Astrocyte (in vitro differentiated cells and primary cell): ENCODE results near the gene HEG1. TPM values are rescaled to one million over a fixed set of nuclear protein-coding genes. Genes with fewer than 3 reads are reported as not detected.

Experiments used
- DNase-seq: peaks from one replicate; pipeline ENCODE4 v3.0.0-alpha.2; 2010; ENCODE audit warnings: low read depth
- FAIRE-seq: peaks from 2 replicates; lab custom pipeline; 2011; peaks lifted over from hg19 to GRCh38; lab: Jason Lieb, UNC
- H2AFZ ChIP-seq: 2 replicates; pipeline ENCODE4 v1.6.0; 2012; ENCODE audit warnings: low read depth, low read length, inconsistent platforms
- H3K27ac ChIP-seq: 2 replicates; pipeline ENCODE4 v1.5.1; 2011; ENCODE audit warnings: low read depth, low read length, inconsistent platforms
- H3K27me3 ChIP-seq: 2 replicates; pipeline ENCODE4 v1.6.0; 2011; ENCODE audit warnings: low read length, inconsistent platforms; ENCODE audit not compliant: insufficient read depth
- H3K36me3 ChIP-seq: 2 replicates; pipeline ENCODE4 v1.5.1; 2011; ENCODE audit warnings: low read length, inconsistent platforms; ENCODE audit not compliant: insufficient read depth
- H3K4me1 ChIP-seq: 2 replicates; pipeline ENCODE4 v1.5.1; 2011; ENCODE audit warnings: low read length, inconsistent platforms; ENCODE audit not compliant: insufficient read depth
- H3K4me2 ChIP-seq: 2 replicates; pipeline ENCODE4 v1.6.0; 2012; ENCODE audit warnings: low read length, inconsistent platforms
- H3K4me3 ChIP-seq: 2 replicates; pipeline ENCODE4 v1.5.1; 2011; ENCODE audit warnings: low read depth, mild to moderate bottlenecking, low read length, inconsistent platforms; ENCODE audit not compliant: insufficient read depth
- H3K79me2 ChIP-seq: 2 replicates; pipeline ENCODE4 v1.6.0; 2012; ENCODE audit warnings: mild to moderate bottlenecking, low read length, inconsistent platforms; ENCODE audit not compliant: insufficient read depth
- H3K9ac ChIP-seq: 2 replicates; pipeline ENCODE4 v1.6.0; 2012; ENCODE audit warnings: mild to moderate bottlenecking, low read length, inconsistent platforms
- H3K9me3 ChIP-seq: 2 replicates; pipeline ENCODE4 v1.5.1; 2012; ENCODE audit warnings: low read depth, mild to moderate bottlenecking, low read length, inconsistent platforms; ENCODE audit not compliant: insufficient read depth
- H4K20me1 ChIP-seq: 2 replicates; pipeline ENCODE4 v1.6.0; 2012; ENCODE audit warnings: low read length, inconsistent platforms; ENCODE audit not compliant: insufficient read depth
- H3K27ac Mint-ChIP-seq: one replicate; pipeline ENCODE4 v1.8.0; 2021; ENCODE audit warnings: mild to moderate bottlenecking, mixed read lengths; ENCODE audit not compliant: unreplicated experiment
- H3K27me3 Mint-ChIP-seq: one replicate; pipeline ENCODE4 v1.8.0; 2021; ENCODE audit warnings: low read depth, mixed read lengths; ENCODE audit not compliant: unreplicated experiment
- H3K36me3 Mint-ChIP-seq: one replicate; pipeline ENCODE4 v1.8.0; 2021; ENCODE audit warnings: low read depth, mixed read lengths; ENCODE audit not compliant: unreplicated experiment
- H3K4me1 Mint-ChIP-seq: one replicate; pipeline ENCODE4 v1.8.0; 2021; ENCODE audit warnings: low read depth, mixed read lengths; ENCODE audit not compliant: unreplicated experiment
- H3K4me3 Mint-ChIP-seq: one replicate; pipeline ENCODE4 v1.8.0; 2021; ENCODE audit warnings: mild to moderate bottlenecking, moderate library complexity, mixed read lengths; ENCODE audit not compliant: unreplicated experiment
- H3K9me3 Mint-ChIP-seq: one replicate; pipeline ENCODE4 v1.8.0; 2021; ENCODE audit warnings: mild to moderate bottlenecking, mixed read lengths; ENCODE audit not compliant: unreplicated experiment
- EZH2 ChIP-seq: IDR thresholded peaks from 2 replicates; pipeline ENCODE4 v1.6.1; 2012; ENCODE audit warnings: mild to moderate bottlenecking, low read length, inconsistent platforms; ENCODE audit not compliant: insufficient read depth
- total RNA-seq: library from RNA; stranded (reverse); gene quantifications from 2 replicates; pipeline ENCODE4 v1.2.1, GENCODE V29; 2021
- TF ChIP-seq, protein P1 (sequence below): IDR thresholded peaks from 2 replicates; pipeline ENCODE4 v1.5.1; 2011; ENCODE audit warnings: low read depth, mild to moderate bottlenecking, inconsistent platforms, low read length, moderate library complexity; ENCODE audit not compliant: insufficient read depth

The HEG1 gene
- total RNA-seq, 1 donor from 2014 or later, result 65.7 TPM

DNA sequence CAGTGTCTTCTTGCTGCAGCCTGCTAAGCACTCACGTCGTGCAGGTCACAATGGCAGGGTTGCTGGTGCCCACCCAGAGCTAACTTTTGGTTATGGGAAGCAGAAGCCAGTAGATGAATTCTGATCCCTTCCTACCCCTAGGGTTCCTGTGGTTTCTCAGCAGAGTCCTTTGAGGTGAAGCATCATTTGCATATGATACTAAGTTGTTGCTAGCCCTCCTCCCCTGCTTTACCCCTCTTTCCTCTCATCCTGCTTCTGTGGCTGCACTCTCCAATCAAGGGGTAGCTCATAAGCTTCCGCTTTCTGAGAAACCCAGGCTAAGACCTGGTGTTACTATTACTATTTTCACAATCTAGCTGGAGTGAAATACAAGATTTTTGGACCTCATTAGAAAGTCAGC, 22.1 kb upstream of the HEG1 start:
- Histone ChIP-seq H3K9ac (no peak overlapping the region), H2AFZ (no peak overlapping the region), H4K20me1 (no peaks in the 10 kb centered on the region), H3K4me3 (no peak overlapping the region), H3K9me3 (no peaks in the 10 kb centered on the region), H3K36me3 (no peaks in the 10 kb centered on the region), H3K4me2 (no peak overlapping the region), H3K27me3 (no peaks in the 10 kb centered on the region), H3K79me2 (no peaks in the 10 kb centered on the region), H3K27ac (no peak overlapping the region), H3K4me1 (peaks cover 10% of the 10 kb centered on the region)
- no peak overlapping the region for H3K4me3 Mint-ChIP-seq
- H3K27ac Mint-ChIP-seq, result no peak overlapping the region
- no peak for FAIRE-seq
- peaks cover 15% of the 10 kb centered on the region for H3K27me3 Mint-ChIP-seq
- H3K36me3 Mint-ChIP-seq, result peaks cover 5% of the 10 kb centered on the region
- peaks cover 2% of the 10 kb centered on the region for H3K9me3 Mint-ChIP-seq
- DNase-seq, result no peak
- no peak for TF ChIP-seq EZH2
- TF ChIP-seq, protein P1, sequence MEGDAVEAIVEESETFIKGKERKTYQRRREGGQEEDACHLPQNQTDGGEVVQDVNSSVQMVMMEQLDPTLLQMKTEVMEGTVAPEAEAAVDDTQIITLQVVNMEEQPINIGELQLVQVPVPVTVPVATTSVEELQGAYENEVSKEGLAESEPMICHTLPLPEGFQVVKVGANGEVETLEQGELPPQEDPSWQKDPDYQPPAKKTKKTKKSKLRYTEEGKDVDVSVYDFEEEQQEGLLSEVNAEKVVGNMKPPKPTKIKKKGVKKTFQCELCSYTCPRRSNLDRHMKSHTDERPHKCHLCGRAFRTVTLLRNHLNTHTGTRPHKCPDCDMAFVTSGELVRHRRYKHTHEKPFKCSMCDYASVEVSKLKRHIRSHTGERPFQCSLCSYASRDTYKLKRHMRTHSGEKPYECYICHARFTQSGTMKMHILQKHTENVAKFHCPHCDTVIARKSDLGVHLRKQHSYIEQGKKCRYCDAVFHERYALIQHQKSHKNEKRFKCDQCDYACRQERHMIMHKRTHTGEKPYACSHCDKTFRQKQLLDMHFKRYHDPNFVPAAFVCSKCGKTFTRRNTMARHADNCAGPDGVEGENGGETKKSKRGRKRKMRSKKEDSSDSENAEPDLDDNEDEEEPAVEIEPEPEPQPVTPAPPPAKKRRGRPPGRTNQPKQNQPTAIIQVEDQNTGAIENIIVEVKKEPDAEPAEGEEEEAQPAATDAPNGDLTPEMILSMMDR, result no peak
- peaks cover 10% of the 10 kb centered on the region for H3K4me1 Mint-ChIP-seq

GRCh38 chr3:125076464-125076863, 20.7 kb upstream of the HEG1 start:
- Histone ChIP-seq H3K4me3 (no peak overlapping the region), H3K36me3 (no peaks in the 10 kb centered on the region), H3K79me2 (no peaks in the 10 kb centered on the region), H3K27me3 (no peaks in the 10 kb centered on the region), H3K9ac (no peak overlapping the region), H3K4me2 (no peak overlapping the region), H3K27ac (no peak overlapping the region), H2AFZ (no peak overlapping the region), H3K9me3 (no peaks in the 10 kb centered on the region), H3K4me1 (peaks cover 5% of the 10 kb centered on the region), H4K20me1 (no peaks in the 10 kb centered on the region)
- Mint-ChIP-seq H3K4me3 (no peak overlapping the region), H3K9me3 (peaks cover 2% of the 10 kb centered on the region), H3K27me3 (peaks cover 15% of the 10 kb centered on the region), H3K4me1 (peaks cover 10% of the 10 kb centered on the region), H3K27ac (no peak overlapping the region), H3K36me3 (peaks cover 5% of the 10 kb centered on the region)
- TF ChIP-seq, protein P1, result no peak
- TF ChIP-seq EZH2, result no peak
- FAIRE-seq (no peak), DNase-seq (no peak)

DNA sequence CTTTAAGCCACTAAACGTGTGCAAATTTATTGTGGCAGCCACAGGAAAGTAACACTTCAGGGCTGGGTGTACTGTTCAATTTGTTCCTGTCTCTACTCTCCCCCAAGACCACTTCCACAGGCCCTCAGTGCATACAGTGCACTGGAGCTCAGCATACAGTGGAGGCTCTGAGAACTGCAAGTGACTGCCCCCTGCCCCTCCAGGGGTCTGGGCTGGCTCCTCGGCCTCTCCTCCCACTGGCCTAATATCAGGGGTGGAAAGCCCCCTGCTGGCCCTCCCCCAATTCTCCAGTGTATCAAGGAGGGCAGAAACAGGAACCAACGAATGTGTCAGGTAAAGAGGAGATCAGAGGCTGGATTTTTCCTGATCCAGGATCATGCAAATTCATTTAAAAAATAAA, 19.9 kb upstream of the HEG1 start:
- Histone ChIP-seq H3K27ac (no peak overlapping the region), H2AFZ (no peak overlapping the region), H3K79me2 (no peaks in the 10 kb centered on the region), H3K9ac (no peak overlapping the region), H3K4me1 (peaks cover 5% of the 10 kb centered on the region), H3K4me3 (no peak overlapping the region), H3K9me3 (no peaks in the 10 kb centered on the region), H3K36me3 (no peaks in the 10 kb centered on the region), H3K27me3 (no peaks in the 10 kb centered on the region), H4K20me1 (no peaks in the 10 kb centered on the region), H3K4me2 (no peak overlapping the region)
- Mint-ChIP-seq H3K27me3 (peaks cover 15% of the 10 kb centered on the region), H3K27ac (no peak overlapping the region), H3K9me3 (peaks cover 2% of the 10 kb centered on the region), H3K36me3 (peaks cover 5% of the 10 kb centered on the region), H3K4me1 (peaks cover 10% of the 10 kb centered on the region), H3K4me3 (no peak overlapping the region)
- no peak for DNase-seq
- FAIRE-seq, result no peak
- no peak for TF ChIP-seq EZH2
- TF ChIP-seq, protein P1, result no peak
